Left ventricle myocardium superior (tissue), 1 donor: ENCODE results near the gene HECTD1. TPM values are rescaled to one million over a fixed set of nuclear protein-coding genes. Genes with fewer than 3 reads are reported as not detected.
"Not testable (repeated sequence)": the region's sequence is repeated elsewhere in the genome, so short reads cannot be mapped to it uniquely, and the experiment has no call there.

Experiments
- ATAC-seq: fragments of 200-7000 bp; cut with Tn5 transposase; one replicate; pipeline ENCODE4 v1.9.1; 2020; ENCODE audit warnings: mild to moderate bottlenecking, moderate library complexity
- DNase-seq: peaks from one replicate; pipeline ENCODE4 v3.0.0-alpha.2; 2020
- intact Hi-C: fragments of 100-400 bp; cut with micrococcal nuclease; formaldehyde crosslinking; loops from one replicate; pipeline ENCODE4 v1.11.0; 2022
- total RNA-seq: library from RNA; stranded (reverse); fragmentation: NEBNext Ultra II Directional; extraction: Animal tissue kit (Norgen Biotek cat#: 25700); gene quantifications from one replicate; pipeline ENCODE4 v1.2.1, GENCODE V29; 2021
- donor health status: DM: no; HTN: yes; CAD: no; lungs with severe emphysema.

Gene HECTD1
- total RNA-seq, 1 donor from 2014 or later, result 159 TPM

DNA sequence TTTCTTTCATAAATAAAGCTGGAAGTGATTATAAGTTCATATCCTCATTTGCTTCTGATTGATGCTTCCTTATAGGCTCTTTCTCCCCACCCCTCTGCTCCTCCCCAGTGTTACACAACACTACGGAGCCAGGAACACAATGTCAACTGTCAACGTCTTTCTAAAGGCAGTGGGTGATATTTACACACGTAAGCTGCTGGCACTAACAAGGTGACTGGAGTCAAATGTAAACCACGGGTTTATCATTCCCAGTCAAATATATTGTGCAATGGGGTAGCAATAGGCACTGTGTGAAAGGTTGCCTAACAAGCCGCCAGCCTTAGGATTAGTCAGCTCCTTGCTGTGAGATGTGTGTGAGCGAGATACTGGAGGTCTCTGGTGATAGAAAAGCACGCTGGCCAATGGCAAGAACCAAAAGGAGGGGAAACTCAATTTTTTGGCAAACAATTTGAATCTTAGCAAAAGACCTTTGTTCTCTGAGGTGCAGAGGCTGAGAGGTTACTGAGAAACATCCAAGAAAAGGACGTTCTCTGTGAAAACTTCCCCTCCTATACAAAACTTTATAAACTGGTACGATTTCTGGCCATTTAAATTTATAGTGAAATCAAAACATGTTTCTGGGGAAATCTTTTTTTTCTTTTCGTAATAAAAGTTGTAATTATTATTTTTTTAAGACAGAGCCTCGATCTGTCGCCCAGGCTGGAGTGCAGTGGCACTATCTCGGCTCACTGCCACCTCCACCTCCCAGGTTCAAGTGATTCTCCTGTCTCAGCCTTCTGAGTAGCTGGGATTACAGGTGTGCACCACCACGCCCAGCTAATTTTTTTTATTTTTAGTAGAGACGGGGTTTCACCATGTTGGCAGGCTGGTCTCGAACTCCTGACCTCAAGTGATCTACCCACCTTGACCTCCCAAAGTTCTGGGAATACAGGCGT is 22.3 kb upstream of the HECTD1 start:
- intact Hi-C loops, result no loop called here
- DNase-seq (peak; percentile 41), ATAC-seq (peak; percentile 99)

DNA sequence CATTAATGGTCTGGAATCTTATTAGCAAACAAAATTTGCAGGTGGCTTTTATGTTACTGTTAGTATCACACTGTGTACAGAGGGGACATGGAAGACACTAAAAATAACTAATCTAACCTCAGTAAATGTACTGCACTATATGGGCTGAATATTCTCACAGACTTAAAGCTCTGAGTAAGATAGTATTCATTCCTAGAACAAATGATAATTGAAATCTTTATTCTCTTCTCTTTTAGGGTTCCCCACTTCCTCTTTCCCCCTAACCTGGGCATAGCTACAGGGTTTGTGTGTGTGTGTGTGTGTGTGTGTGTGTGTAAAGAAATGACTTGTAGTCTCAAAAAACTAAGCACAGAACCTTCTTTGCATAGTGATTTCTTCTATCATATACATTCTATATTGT is 21.4 kb upstream of the HECTD1 start:
- DNase-seq (no peak), ATAC-seq (peak; percentile 52)
- intact Hi-C loops, result no loop called here

DNA sequence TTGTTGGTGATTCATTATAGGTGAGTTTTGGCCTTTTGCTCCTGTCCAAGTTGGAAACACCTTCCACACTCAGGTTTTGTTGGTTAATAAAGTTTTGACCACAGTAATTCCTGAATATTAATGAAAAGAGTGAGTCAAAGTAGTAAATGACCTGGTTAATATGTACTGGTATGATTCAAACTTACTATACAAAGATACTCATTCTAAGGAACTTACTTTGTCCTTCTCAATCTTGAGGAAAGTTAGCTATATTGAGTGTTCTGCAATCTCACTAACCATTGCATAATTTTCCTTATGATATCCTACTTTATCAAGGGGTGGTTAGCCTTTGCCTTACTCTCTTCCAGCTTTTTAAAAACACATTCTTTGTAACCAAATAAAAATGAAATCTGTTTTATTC is 20.9 kb upstream of the HECTD1 start:
- ATAC-seq, result no peak

DNA sequence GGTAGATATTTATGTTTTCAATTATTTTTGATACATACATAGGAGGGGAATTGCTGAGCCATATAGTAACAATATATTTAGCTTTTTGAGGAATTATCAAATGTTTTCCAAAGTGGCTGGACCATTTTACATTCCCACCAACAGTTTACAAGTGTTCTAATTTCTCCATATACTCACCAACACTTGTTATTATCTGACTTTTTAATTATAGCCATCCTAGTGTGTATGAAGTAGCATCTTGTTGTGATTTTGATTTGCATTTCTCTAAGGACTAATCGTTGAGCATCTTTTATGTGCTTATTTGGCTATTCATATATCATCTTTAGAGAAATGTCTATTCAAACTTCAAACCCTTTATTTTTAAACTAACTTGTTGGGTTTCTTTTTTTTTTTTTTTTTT is 17.2 kb upstream of the HECTD1 start:
- ATAC-seq, result no peak
- no peak for DNase-seq
- intact Hi-C loops, result no loop called here

More for the DNA sequence above, 20.9 kb upstream of the HECTD1 start:
- no peak for DNase-seq
- intact Hi-C loops, result no loop called here

DNA sequence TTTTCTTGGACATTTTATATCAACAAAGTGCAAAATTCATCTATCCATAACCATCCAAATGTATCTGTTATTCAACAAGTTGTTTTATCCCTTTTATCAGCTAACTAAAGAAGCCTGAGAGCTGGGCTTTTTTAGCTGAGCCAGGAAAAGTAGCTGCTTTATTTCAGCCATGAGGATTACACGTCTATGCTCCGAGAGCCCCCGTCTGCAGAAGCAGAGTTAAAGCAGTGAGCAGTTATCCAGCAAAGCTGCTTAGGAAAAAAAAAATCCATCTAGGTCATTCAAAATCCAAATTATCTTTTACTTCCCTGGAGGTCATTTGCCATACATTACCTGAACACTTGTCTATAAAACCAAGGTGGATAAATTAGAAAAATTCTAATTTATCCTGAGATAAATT is 15.7 kb upstream of the HECTD1 start:
- DNase-seq (no peak), ATAC-seq (no peak)
- intact Hi-C loops, result no loop called here

DNA sequence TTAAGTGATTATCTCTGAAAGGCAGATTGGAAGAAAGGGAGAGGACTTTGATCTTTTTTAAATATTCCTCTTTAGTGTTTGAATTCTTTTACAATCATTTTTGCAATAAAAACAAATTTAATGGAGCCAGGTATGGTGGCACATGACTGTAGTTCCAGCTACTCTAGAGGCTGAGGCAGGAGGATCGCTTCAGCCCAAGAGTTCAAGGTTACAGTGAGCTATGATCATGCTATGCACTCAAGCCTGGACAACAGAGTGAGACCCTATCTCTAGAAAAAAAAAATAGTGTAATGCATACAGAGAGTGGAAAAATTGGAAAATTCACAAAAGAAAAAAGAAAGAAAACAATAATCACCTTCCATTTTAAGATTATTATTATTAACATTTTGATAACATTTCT is 15.2 kb upstream of the HECTD1 start:
- DNase-seq, result no peak
- no peak for ATAC-seq
- intact Hi-C loops, result no loop called here

DNA sequence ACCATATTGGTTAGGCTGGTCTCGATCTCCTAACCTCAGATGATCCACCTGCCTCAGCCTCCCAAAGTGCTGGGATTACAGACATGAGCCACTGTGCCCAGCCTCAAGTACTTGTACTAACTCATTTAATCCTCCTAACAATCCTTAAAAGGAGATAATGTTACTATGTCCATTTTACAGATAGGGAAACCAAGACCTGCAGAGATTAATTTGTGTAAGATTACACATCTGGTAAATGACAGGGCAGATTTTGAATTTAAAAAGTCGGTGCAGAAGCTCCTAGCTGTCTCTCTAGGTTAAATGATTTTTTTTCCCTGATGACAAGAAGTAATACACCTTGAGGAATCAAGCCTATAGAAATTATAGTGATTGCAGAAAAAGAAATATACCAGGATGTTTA is 13.7 kb upstream of the HECTD1 start:
- ATAC-seq, result no peak
- DNase-seq, result no peak
- intact Hi-C loops, result no loop called here

DNA sequence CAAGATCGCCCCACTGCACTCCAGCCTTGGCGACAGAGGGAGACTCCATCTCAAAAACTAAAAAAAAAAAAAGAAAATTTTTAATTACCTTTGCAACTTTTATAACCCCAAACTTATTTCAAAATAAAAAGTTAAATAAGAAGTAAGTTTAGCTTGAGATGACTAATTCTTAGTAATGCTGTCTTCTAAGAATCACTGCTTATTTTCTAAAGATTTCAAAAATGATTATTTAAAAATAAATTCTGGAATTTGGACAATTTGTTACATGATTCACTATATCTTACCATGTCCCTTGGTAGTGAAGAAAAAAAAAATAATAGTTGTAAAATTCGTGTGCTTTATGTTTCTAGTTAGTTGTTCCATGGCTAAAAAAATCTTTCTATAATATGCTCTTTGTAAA is 11.6 kb upstream of the HECTD1 start:
- DNase-seq (no peak), ATAC-seq (no peak)
- intact Hi-C loops, result no loop called here

DNA sequence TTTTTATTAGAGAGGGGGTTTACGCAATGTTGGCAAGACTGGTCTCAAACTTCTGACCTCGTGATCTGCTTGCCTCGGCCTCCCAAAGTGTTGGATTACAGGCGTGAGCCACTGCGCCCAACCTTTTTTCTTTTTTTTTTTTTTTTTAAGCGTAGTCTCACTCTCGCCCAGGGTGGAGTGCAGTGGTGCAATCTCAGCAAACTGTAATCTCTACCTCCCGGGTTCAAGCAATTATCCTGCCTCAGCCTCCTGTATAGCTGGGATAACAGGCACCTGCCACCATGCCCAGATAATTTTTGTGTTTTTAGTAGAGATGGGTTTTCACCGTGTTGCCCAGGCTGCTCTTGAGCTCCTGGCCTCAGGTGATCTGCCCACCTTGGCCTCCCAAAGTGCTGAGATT is 8.8 kb upstream of the HECTD1 start:
- no peak for ATAC-seq
- intact Hi-C loops, result no loop called here
- DNase-seq, result no peak

DNA sequence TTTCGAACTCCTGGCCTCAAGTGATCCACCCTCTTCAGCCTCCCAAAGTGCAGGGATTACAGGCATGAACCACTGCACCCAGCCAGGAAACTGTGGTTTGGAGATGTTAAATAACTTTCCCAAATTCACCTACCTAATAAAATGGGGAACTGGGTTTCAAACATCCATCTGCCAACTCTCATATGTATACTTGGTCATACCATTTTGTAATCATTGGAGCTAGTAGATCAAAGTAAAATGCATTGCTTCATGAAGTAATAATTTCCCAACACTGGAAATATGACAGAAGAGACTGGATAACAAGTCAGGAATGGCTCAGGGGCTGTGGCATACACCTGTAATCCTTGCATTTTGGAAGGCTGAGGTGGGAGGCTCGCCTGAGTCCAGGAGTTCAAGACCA is 5.3 kb upstream of the HECTD1 start:
- DNase-seq (no peak), ATAC-seq (no peak)
- intact Hi-C loops, result no loop called here

DNA sequence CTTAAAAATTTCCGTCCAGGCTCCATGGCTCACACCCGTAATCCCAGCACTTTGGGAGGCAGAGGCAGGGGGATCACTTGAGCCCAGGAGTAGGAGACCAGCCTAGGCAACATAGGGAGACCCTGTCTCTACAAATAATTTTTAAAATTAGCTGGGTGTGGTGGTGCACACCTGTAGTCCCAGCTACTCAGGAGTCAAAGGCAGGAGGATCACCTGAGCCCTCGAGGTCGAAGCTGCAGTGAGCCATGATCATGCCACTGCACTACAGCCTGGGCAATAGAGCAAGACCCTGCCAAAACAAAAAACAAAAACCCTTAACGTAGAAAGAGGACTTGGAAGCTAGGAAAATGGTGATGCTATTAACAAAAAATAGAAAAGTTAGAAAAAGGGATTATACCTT is 2.0 kb upstream of the HECTD1 start:
- intact Hi-C loops, result no loop called here
- ATAC-seq (no peak), DNase-seq (no peak)

DNA sequence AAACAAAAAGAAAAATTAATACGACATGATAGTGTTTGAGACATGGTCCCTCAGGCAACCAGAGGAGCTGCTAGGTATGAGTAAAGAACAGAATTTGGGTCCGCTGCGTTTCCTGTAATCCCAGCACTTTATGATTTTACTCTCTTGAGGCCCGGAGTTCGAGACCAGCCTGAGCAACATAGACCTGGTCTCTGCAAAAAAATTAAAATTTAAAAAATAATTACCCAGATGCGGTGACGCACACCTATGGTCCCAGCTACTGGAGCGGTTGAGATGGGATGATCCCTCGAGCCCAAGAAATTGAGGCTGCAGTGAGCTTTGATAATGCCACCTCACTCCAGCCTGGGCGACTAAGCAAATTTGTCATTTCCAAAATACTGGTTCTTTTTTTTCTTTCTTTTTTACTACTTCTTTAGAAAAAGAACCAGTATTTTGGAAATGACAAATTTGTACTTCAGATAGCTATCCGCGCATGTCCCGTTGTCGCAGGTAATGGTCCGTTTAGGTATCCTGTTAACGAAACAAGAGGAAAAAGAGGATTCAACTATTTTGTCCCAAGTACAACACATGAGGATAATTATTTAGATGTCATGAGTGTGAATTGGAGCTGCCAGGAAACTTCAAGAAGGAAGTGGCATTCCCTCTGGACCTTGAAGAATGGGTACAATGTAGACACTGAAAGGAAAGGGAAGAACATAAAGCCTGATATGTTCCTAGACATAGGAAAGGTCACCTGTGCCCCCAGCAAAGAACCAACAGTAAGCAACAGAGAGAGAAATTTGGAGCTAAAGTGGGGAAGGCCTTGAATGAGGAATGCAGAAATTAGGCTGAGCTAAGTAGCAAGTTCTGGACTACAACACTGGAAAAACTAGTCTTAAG is 1.2 kb upstream of the HECTD1 start:
- intact Hi-C loops, result no loop called here
- ATAC-seq, result no peak
- DNase-seq, result no peak

DNA sequence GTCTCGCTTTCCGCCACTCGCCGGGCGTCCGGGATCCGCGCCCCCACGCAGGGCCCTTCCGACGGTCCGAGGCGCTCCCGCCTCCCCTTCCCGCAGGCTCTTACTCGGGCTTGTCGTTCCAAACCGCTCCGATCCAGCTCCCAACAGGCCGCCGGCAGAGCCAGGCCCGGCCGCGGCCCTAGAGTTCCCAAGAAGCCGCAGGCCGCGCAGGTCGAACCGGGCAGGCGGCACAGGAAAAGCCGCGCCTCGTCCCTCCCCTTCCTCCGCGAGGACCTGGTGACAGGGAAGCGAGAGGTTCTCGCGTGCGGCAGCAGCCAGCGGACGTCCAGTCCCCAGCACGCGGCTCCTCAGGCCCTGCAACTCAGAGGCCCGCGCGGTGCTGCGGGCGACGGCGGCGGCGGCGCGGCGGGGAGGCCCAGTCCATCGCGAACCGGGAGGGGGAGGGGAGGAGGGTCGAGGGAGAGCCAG is 272 bp downstream of the HECTD1 start:
- ATAC-seq (peak; percentile 64), DNase-seq (no peak)
- intact Hi-C loops, result no loop called here

DNA sequence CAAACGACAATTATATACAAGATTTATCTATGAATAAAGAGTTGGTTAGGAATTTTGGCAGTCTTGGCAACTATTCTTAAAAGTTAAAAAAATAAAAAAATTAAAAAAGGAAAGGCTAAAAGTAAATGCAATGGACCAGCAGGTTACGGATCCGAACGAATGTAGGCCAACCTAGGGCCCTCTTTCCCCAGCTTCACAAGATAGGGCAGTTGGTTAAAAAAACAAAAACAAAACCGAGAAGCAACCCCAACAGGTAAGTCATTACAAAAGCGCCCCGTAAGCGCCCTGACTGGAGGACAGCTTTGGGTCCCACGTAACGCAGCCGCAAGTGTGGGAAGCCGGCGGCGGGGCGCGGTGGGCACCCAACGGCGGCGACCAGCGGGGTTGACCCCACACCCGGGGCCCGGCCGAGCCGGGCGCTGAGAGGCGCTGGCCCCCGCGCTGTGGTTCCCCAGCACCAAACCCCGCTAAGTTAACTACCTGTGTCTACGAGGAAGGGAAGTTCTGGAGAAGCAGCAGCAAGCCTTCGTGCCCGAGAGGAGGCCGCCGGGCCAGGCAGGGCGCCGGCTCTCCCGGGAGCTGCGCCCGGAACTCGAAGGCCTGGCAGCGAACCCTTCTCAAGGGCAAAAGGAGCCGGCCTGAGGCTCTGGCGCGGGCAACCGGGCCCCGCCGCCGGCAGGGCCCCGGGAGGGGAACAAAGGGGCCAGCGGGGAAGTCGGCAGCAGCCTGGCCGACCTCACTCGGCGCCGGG is 882 bp downstream of the HECTD1 start:
- DNase-seq, result peak; percentile 63
- intact Hi-C loops, result no loop called here
- ATAC-seq, result peak; percentile 40

DNA sequence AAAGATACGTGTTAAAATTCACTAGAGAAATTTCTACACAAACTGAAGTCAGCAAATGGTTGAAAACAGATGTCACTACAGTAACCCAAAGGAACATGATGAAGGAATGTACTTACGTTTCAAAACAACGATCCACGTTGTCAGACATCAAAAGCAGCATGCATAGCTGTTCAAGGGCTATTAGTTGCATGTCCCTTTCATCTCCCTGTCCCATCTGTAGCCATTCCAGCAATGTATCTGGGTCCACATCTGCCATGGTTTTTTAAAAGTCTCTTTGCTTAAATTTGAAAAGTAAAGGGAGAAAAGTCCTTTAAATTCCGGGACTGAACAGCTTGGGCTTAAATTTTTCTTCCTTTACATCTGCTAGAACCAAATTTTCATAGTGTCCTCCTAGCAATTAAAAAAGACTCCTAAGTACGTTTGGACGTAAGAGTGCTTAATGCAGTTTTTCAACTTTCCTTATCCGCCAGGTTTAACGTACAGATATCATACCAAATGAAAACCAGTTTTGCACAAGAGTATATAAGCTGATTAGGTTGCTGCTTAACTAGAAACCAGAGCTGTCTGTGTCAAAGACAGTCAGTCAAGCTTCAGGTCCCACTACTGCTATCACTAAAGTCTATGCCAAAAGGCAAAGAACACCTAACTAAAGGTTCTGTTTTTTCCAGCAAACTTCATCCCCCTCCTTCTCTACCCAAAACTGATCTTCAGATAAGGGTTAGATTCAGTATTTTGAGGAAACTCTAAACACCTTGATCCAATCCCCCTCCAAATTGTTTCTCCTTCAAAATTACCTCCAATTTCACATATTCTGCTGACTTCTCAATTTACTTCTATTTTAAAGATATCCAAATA is 1.7 kb downstream of the HECTD1 start:
- intact Hi-C loops, result no loop called here
- DNase-seq, result no peak
- ATAC-seq, result no peak

DNA sequence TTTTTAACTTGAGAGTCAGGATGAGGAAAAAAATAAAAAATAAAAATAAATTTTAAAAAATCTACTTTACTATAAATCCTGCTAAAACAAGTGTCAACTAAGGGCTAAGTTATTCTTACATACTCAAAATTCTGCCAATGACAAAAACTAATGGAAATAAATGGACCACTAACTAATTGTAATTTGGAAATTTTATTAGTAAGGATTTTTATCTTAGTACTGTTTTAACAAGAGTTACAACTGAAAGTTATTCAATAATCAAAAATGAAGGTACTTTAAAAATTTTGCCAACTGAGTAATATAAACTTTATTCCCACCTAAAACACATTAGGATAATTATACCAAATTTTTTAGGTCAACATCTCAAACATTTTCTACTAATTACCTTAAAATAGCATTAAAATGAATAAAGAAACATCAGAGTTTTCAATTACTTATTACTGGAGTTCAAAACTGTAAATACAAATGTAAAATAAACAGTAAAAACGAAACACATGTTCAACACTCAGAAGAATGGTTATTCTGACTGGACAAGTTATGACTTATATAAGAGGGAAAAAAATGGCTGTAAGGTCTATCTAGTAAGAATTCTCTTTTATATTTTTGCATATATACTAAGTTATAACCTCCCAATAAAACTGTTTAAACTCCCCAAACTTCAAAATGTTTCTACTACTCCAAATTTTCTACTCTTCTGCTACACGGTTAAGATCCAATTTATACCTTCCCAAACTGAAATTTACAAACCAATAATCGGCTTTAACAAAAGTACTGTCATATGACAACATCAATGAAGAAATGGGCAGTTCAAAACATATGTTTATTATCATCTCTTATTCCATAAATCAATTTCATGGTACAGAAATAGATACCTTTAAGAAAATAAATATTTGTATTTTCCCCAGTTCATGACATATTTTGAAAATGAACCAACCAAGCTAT is 2.7 kb downstream of the HECTD1 start:
- no peak for DNase-seq
- intact Hi-C loops, result no loop called here
- no peak for ATAC-seq

DNA sequence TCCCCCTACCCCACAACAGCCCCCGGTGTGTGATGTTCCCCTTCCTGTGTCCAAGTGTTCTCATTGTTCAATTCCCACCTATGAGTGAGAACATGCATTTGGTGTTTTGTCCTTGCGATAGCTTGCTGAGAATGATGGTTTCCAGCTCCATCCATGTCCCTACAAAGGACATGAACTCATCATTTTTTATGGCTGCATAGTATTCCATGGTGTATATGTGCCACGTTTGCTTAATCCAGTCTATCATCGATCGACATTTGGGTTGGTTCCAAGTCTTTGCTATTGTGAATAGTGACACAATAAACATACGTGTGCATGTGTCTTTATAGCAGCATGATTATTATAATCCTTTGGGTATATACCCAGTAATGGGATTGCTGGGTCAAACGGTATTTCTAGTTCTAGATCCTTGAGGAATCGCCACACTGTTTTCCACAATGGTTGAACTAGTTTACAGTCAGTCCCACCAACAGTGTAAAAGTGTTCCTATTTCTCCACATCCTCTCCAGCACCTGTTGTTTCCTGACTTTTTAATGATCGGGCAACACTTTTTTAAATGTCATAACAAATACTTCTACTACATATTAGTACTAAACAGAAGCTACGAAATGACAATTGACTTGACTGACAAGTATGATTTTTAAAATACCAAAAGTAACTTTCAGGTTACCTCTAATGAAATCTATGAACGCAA is 3.5 kb downstream of the HECTD1 start:
- ATAC-seq, DNase-seq, intact Hi-C loops: not testable (repeated sequence)
